ENCODE data around the gene PYY. TPM values are rescaled to one million over a fixed set of nuclear protein-coding genes. Genes with fewer than 3 reads are reported as not detected.
"Not testable (repeated sequence)": the region's sequence is repeated elsewhere in the genome, so short reads cannot be mapped to it uniquely, and the experiment has no call there.

The PYY gene
- polyA plus RNA-seq, 3 donors: not detected

- no peak overlapping the region for H3K27ac ChIP-seq (ENCODE audit: low read depth, low read length)
- WGBS, 3 donors: 5 to 9% (median 8%) methylated on average over 75 to 82 of the region's 82 CpGs
These were observed 745 bp downstream of the PYY start for GRCh38 chr17:43952724-43953666.

GRCh38 chr17:43952351-43952723 lies 1.4 kb downstream of the PYY start:
- 14 to 40% (median 32%) methylated on average over 19 of the region's 19 CpGs for WGBS, 3 donors
- H3K27ac ChIP-seq (ENCODE audit: low read depth, low read length): no peak overlapping the region

GRCh38 chr17:43951750-43952149 lies 2.0 kb downstream of the PYY start:
- 49 to 68% (median 66%) methylated on average over 4 of the region's 4 CpGs for WGBS, 3 donors
- no peak overlapping the region for H3K27ac ChIP-seq (ENCODE audit: low read depth, low read length)

- H3K27ac ChIP-seq (ENCODE audit: low read depth, low read length): no peak overlapping the region
- WGBS, 3 donors: 78 to 88% (median 86%) methylated on average over 2 of the region's 2 CpGs
These were observed 3.2 kb downstream of the PYY start for GRCh38 chr17:43950554-43950953.

GRCh38 chr17:43949781-43950180 lies 4.0 kb downstream of the PYY start:
- no peak overlapping the region for H3K27ac ChIP-seq (ENCODE audit: low read depth, low read length)
- WGBS, 3 donors: 43 to 66% (median 44%) methylated on average over 4 of the region's 4 CpGs

- 46 to 64% (median 53%) methylated on average over 4 of the region's 4 CpGs for WGBS, 3 donors
- H3K27ac ChIP-seq (ENCODE audit: low read depth, low read length): no peak overlapping the region
These were observed 7.0 kb downstream of the PYY start for GRCh38 chr17:43946781-43947180.

- 79 to 83% (median 82%) methylated on average over 12 of the region's 12 CpGs for WGBS, 3 donors
- H3K27ac ChIP-seq (ENCODE audit: low read depth, low read length): no peak overlapping the region
These were observed 8.5 kb downstream of the PYY start for GRCh38 chr17:43945074-43945829.

GRCh38 chr17:43942051-43942685 lies 11.6 kb downstream of the PYY start, which contains the start of gene PPY:
PPY (minus strand) TSS chr17:43942476; CDS start chr17:43941654, 822 bp downstream.
- WGBS, 3 donors: 87 to 91% (median 88%) methylated on average over 17 of the region's 17 CpGs
- no peak within 1 kb of the TSS for H3K27ac ChIP-seq (ENCODE audit: low read depth, low read length)

GRCh38 chr17:43940630-43941029 lies 13.1 kb downstream of the PYY start:
- WGBS, 3 donors: 66 to 71% (median 71%) methylated on average over 7 of the region's 7 CpGs
- H3K27ac ChIP-seq (ENCODE audit: low read depth, low read length): no peak overlapping the region

GRCh38 chr17:43939886-43940285 lies 13.9 kb downstream of the PYY start:
- no peak overlapping the region for H3K27ac ChIP-seq (ENCODE audit: low read depth, low read length)
- 94 to 98% (median 97%) methylated on average over 5 of the region's 5 CpGs for WGBS, 3 donors

GRCh38 chr17:43939452-43939851 lies 14.3 kb downstream of the PYY start:
- H3K27ac ChIP-seq (ENCODE audit: low read depth, low read length): not testable (repeated sequence)
- 92 to 97% (median 92%) methylated on average over 3 of the region's 3 CpGs for WGBS, 3 donors

GRCh38 chr17:43938838-43939182 lies 14.9 kb downstream of the PYY start:
- no peak overlapping the region for H3K27ac ChIP-seq (ENCODE audit: low read depth, low read length)
- 59 to 72% (median 62%) methylated on average over 6 of the region's 6 CpGs for whole genome bisulfite sequencing, 3 donors

- 82 to 96% (median 94%) methylated on average over 3 of the region's 3 CpGs for WGBS, 3 donors
- H3K27ac ChIP-seq (ENCODE audit: low read depth, low read length): no peak overlapping the region
These were observed 17.3 kb downstream of the PYY start for GRCh38 chr17:43936434-43936833.

- H3K27ac ChIP-seq (ENCODE audit: low read depth, low read length): no peak overlapping the region
- WGBS, 3 donors: 85 to 88% (median 88%) methylated on average over 6 of the region's 6 CpGs
These were observed 17.8 kb downstream of the PYY start for GRCh38 chr17:43935926-43936261.

- WGBS, 3 donors: 85 to 89% (median 87%) methylated on average over 5 of the region's 5 CpGs
- no peak overlapping the region for H3K27ac ChIP-seq (ENCODE audit: low read depth, low read length)
These were observed 18.4 kb downstream of the PYY start for GRCh38 chr17:43935204-43935925.

GRCh38 chr17:43932923-43933322 lies 20.8 kb downstream of the PYY start:
- H3K27ac ChIP-seq (ENCODE audit: low read depth, low read length): no peak overlapping the region
- WGBS, 3 donors: 92 to 97% (median 93%) methylated on average over 4 of the region's 4 CpGs

GRCh38 chr17:43932357-43932756 lies 21.4 kb downstream of the PYY start:
- 89 to 98% (median 92%) methylated on average over 10 of the region's 10 CpGs for WGBS, 3 donors
- H3K27ac ChIP-seq (ENCODE audit: low read depth, low read length): no peak overlapping the region

GRCh38 chr17:43931062-43931571 lies 22.6 kb downstream of the PYY start:
- WGBS, 3 donors: 26 to 89% (median 79%) methylated on average over 5 of the region's 5 CpGs
- no peak overlapping the region for H3K27ac ChIP-seq (ENCODE audit: low read depth, low read length)

All from adipose tissue (tissue), 3 donors.